Muscle of arm (tissue), 12 donors: ENCODE results near the gene SEPTIN11. TPM values are rescaled to one million over a fixed set of nuclear protein-coding genes. Genes with fewer than 3 reads are reported as not detected.

ENCODE experiments used
- DNase-seq: peaks from one replicate; pipeline ENCODE4 v3.0.0-alpha.2; 2013
- polyA plus RNA-seq, 12 donors: library from polyadenylated mRNA; unstranded; fragments of 120-200 nt; gene quantifications; one replicate each; pipeline ENCODE4 v1.2.1, GENCODE V29; 2013; ENCODE audit not compliant: insufficient read length in 12 of 12

Gene SEPTIN11
- polyA plus RNA-seq, 12 donors: 271 to 425 (median 299) TPM; not detected in 1

GRCh38 chr4:76998251-76998901 lies 48.8 kb downstream of the SEPTIN11 start:
- DNase-seq: no peak

Other genes with a start within 250 kb of the SEPTIN11 start
- 1 to 10 TPM in 1 of 12 donors, under 1 TPM in 8, not detected in 3; 0.07 to 1.0 (median 0.11) TPM for gene SOWAHB, start 51.6 kb upstream of the SEPTIN11 start, polyA plus RNA-seq
- gene CCNI, start 126.2 kb downstream of the SEPTIN11 start, polyA plus RNA-seq: 100 to 1,000 TPM in 11 of 12 donors, not detected in 1; 225 to 352 (median 279) TPM
- gene CCNG2, start 207.5 kb downstream of the SEPTIN11 start, polyA plus RNA-seq: 100 to 1,000 TPM in 10 of 12 donors, 10 to 100 TPM in 1, not detected in 1; 82.7 to 184 (median 135) TPM